ENCODE results near the gene SUCLG2. TPM values are rescaled to one million over a fixed set of nuclear protein-coding genes. Genes with fewer than 3 reads are reported as not detected.

SUCLG2 gene
- total and polyA plus RNA-seq, 9 of the 15 experiments (the other 6 are each of a cell fraction or from before 2014, with no cell fraction given): 10.1 to 41.4 (median 29.0) TPM

GRCh38 chr3:67608034-67608433 lies 46.4 kb downstream of the SUCLG2 start (continued):
- TF ChIP-seq RBBP5 (IDR thresholded peaks at IDR 0.05; ENCODE audit: borderline replicate concordance, insufficient read depth, low read length, poor library complexity, severe bottlenecking) (no peak), TFE3 (CRISPR knock-in tag; IDR thresholded peaks at IDR 0.05) (no peak), TOE1 (IDR thresholded peaks at IDR 0.05; ENCODE audit: borderline replicate concordance) (no peak), TOE1 (CRISPR knock-in tag; IDR thresholded peaks at IDR 0.05; ENCODE audit: borderline replicate concordance, low read depth) (no peak), CREB5 (CRISPR knock-in tag; IDR thresholded peaks at IDR 0.05) (no peak), ZNF121 (CRISPR knock-in tag; conservative IDR thresholded peaks at IDR 0.05) (no peak), GABPB1 (CRISPR knock-in tag; IDR thresholded peaks at IDR 0.05) (no peak), SETDB1 (IDR thresholded peaks at IDR 0.05; ENCODE audit: low read length) (no peak), SREBF1 (IDR thresholded peaks at IDR 0.05; ENCODE audit: borderline replicate concordance, low read depth, low read length) (no peak), ZNF277 (CRISPR knock-in tag; IDR thresholded peaks at IDR 0.05; ENCODE audit: borderline replicate concordance) (no peak), ZNF263 (CRISPR knock-in tag; IDR thresholded peaks at IDR 0.05; ENCODE audit: borderline replicate concordance) (no peak)

Data from K562 (cell line).